ENCODE data around the gene IRF2BP1. TPM values are rescaled to one million over a fixed set of nuclear protein-coding genes. Genes with fewer than 3 reads are reported as not detected.

Gene IRF2BP1
- total and polyA plus RNA-seq, 2 of the 13 experiments (the other 11 are each of a cell fraction or from before 2014, with no cell fraction given), result 4.3 to 14.3 TPM

DNA sequence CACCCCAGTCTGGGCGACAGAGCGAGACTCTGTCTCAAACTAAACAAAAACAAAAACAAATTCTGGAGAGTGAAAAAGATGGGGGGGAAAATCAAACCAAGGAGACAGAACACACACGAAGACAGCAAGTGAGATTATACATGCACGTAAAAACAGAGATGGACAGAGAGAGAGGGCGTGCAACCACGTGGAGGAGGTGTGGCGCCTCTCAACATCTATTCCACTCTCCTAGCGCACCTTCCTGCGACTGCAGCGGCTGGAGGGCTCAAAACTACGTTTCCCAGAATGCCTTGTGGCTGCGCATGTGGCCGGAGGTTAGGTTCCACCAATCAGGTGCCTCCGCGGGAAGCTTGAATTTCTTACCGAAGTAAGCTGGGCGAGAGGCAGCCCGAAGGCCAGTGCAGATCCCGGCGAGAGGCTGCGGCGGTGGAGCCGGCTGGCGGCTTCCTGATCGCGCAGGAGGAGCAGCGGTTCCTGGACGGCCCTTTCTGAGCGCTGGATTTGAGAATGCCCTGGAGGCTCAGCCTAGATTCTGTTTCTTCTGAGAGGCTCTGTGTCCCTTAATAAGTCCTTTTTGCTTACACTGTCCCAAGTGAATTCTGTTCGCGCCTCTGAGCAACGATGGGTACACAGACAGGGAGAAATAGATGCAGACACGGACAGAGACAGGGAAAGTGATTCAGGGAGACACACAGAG, 41.8 kb upstream of the IRF2BP1 start (continued):
- TF ChIP-seq ZNF253 (CRISPR knock-in tag; IDR thresholded peaks at IDR 0.05; ENCODE audit: borderline replicate concordance) (peak; percentile 72; the same call in 1 of the 2 replicates), SOX6 (IDR thresholded peaks at IDR 0.05) (no peak), SOX6 (CRISPR knock-in tag; IDR thresholded peaks at IDR 0.05) (peak; percentile 39; the same call in 1 of the 2 replicates), ZNF563 (CRISPR knock-in tag; IDR thresholded peaks at IDR 0.05) (peak; percentile 17; the same call in 1 of the 2 replicates), FOXA3 (CRISPR knock-in tag; IDR thresholded peaks at IDR 0.05) (peak; percentile 27; the same call in 1 of the 2 replicates), ZBTB38 (CRISPR knock-in tag; IDR thresholded peaks at IDR 0.05) (no peak), ZNF124 (CRISPR knock-in tag; IDR thresholded peaks at IDR 0.05) (0 out of 2 replicates have a peak, but pooled peaks have one; percentile 36)
- TF ChIP-seq, protein P1, sequence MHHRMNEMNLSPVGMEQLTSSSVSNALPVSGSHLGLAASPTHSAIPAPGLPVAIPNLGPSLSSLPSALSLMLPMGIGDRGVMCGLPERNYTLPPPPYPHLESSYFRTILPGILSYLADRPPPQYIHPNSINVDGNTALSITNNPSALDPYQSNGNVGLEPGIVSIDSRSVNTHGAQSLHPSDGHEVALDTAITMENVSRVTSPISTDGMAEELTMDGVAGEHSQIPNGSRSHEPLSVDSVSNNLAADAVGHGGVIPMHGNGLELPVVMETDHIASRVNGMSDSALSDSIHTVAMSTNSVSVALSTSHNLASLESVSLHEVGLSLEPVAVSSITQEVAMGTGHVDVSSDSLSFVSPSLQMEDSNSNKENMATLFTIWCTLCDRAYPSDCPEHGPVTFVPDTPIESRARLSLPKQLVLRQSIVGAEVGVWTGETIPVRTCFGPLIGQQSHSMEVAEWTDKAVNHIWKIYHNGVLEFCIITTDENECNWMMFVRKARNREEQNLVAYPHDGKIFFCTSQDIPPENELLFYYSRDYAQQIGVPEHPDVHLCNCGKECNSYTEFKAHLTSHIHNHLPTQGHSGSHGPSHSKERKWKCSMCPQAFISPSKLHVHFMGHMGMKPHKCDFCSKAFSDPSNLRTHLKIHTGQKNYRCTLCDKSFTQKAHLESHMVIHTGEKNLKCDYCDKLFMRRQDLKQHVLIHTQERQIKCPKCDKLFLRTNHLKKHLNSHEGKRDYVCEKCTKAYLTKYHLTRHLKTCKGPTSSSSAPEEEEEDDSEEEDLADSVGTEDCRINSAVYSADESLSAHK (CRISPR knock-in tag; IDR thresholded peaks at IDR 0.05; ENCODE audit: borderline replicate concordance), result no peak
- TF ChIP-seq, protein P2, sequence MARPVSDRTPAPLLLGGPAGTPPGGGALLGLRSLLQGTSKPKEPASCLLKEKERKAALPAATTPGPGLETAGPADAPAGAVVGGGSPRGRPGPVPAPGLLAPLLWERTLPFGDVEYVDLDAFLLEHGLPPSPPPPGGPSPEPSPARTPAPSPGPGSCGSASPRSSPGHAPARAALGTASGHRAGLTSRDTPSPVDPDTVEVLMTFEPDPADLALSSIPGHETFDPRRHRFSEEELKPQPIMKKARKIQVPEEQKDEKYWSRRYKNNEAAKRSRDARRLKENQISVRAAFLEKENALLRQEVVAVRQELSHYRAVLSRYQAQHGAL (CRISPR knock-in tag; IDR thresholded peaks at IDR 0.05; ENCODE audit: not compliant biosample characterization), result no peak
- TF ChIP-seq, protein P3, sequence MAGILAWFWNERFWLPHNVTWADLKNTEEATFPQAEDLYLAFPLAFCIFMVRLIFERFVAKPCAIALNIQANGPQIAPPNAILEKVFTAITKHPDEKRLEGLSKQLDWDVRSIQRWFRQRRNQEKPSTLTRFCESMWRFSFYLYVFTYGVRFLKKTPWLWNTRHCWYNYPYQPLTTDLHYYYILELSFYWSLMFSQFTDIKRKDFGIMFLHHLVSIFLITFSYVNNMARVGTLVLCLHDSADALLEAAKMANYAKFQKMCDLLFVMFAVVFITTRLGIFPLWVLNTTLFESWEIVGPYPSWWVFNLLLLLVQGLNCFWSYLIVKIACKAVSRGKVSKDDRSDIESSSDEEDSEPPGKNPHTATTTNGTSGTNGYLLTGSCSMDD (CRISPR knock-in tag; IDR thresholded peaks at IDR 0.05), result no peak
- TF ChIP-seq, protein P4, sequence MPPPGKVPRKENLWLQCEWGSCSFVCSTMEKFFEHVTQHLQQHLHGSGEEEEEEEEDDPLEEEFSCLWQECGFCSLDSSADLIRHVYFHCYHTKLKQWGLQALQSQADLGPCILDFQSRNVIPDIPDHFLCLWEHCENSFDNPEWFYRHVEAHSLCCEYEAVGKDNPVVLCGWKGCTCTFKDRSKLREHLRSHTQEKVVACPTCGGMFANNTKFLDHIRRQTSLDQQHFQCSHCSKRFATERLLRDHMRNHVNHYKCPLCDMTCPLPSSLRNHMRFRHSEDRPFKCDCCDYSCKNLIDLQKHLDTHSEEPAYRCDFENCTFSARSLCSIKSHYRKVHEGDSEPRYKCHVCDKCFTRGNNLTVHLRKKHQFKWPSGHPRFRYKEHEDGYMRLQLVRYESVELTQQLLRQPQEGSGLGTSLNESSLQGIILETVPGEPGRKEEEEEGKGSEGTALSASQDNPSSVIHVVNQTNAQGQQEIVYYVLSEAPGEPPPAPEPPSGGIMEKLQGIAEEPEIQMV (CRISPR knock-in tag; IDR thresholded peaks at IDR 0.05; ENCODE audit: low read depth), result no peak
- TF ChIP-seq, protein P5, sequence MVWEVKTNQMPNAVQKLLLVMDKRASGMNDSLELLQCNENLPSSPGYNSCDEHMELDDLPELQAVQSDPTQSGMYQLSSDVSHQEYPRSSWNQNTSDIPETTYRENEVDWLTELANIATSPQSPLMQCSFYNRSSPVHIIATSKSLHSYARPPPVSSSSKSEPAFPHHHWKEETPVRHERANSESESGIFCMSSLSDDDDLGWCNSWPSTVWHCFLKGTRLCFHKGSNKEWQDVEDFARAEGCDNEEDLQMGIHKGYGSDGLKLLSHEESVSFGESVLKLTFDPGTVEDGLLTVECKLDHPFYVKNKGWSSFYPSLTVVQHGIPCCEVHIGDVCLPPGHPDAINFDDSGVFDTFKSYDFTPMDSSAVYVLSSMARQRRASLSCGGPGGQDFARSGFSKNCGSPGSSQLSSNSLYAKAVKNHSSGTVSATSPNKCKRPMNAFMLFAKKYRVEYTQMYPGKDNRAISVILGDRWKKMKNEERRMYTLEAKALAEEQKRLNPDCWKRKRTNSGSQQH (CRISPR knock-in tag; IDR thresholded peaks at IDR 0.05; ENCODE audit: low read depth), result peak; percentile 71; the same call in 1 of the 2 replicates
- TF ChIP-seq, protein P6, sequence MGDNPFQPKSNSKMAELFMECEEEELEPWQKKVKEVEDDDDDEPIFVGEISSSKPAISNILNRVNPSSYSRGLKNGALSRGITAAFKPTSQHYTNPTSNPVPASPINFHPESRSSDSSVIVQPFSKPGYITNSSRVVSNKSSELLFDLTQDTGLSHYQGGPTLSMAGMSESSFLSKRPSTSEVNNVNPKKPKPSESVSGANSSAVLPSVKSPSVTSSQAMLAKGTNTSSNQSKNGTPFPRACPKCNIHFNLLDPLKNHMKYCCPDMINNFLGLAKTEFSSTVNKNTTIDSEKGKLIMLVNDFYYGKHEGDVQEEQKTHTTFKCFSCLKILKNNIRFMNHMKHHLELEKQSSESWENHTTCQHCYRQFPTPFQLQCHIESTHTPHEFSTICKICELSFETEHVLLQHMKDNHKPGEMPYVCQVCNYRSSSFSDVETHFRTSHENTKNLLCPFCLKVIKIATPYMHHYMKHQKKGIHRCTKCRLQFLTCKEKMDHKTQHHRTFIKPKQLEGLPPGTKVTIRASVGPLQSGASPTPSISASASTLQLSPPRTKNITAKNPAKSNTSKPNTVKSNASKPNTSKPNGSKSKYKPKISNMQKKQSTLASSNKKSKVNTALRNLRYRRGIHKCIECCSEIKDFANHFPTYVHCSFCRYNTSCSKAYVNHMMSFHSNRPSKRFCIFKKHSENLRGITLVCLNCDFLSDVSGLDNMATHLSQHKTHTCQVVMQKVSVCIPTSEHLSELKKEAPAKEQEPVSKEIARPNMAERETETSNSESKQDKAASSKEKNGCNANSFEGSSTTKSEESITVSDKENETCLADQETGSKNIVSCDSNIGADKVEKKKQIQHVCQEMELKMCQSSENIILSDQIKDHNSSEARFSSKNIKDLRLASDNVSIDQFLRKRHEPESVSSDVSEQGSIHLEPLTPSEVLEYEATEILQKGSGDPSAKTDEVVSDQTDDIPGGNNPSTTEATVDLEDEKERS (CRISPR knock-in tag; IDR thresholded peaks at IDR 0.05), result no peak
- TF ChIP-seq, protein P7, sequence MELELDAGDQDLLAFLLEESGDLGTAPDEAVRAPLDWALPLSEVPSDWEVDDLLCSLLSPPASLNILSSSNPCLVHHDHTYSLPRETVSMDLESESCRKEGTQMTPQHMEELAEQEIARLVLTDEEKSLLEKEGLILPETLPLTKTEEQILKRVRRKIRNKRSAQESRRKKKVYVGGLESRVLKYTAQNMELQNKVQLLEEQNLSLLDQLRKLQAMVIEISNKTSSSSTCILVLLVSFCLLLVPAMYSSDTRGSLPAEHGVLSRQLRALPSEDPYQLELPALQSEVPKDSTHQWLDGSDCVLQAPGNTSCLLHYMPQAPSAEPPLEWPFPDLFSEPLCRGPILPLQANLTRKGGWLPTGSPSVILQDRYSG (CRISPR knock-in tag; IDR thresholded peaks at IDR 0.05), result no peak

Data from HepG2 (cell line).